GM12891 (cell line): ENCODE measurements around the gene TMCC1.

Source experiments
- POLR2A ChIP-seq: IDR thresholded peaks from 2 replicates; pipeline ENCODE4 v1.6.1; 2011; ENCODE audit warnings: low read depth, low read length, control low read depth
- POLR2AphosphoS5 ChIP-seq: IDR thresholded peaks from 2 replicates; pipeline ENCODE4 v1.6.1; 2011; ENCODE audit warnings: low read depth, low read length, control low read depth
- TAF1 ChIP-seq: IDR thresholded peaks from 2 replicates; pipeline ENCODE4 v1.6.1; 2011; ENCODE audit warnings: low read depth, low read length, control low read depth

DNA sequence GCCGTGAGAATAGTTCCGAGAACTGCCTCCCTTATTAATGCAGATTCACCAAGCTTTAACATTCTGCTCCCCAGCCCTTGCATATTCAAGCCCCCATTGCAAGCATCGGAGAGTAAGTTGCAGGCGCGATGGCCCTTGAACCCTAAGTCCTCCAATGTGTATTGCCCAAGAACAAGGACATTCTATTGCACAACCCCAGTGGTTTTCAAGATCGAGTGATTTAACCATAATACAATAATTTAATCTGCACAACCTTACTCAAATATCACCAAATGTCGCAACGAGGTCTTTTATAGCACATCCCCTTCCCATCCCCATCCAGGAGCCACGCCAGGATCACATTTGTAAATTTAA, 265.4 kb downstream of the TMCC1 start:
- TF ChIP-seq TAF1 (no peak), POLR2AphosphoS5 (no peak), POLR2A (no peak)
